WTC11 (cell line): ENCODE data around the gene PARD3B. TPM values are rescaled to one million over a fixed set of nuclear protein-coding genes. Genes with fewer than 3 reads are reported as not detected.

Source experiments
- CREM ChIP-seq: sonication (generic); formaldehyde crosslinking; IDR thresholded peaks from 2 replicates; pipeline ENCODE4 v1.8.1; 2022; ENCODE audit warnings: mild to moderate bottlenecking, missing genetic modification reagents, moderate library complexity
- ELF4 ChIP-seq: sonication (generic); formaldehyde crosslinking; IDR thresholded peaks from 2 replicates; pipeline ENCODE4 v1.8.1; 2022; ENCODE audit warnings: low read depth, mild to moderate bottlenecking, moderate library complexity, missing genetic modification reagents
- FOXP1 ChIP-seq: sonication (generic); formaldehyde crosslinking; IDR thresholded peaks from 2 replicates; pipeline ENCODE4 v1.8.0; 2022; ENCODE audit warnings: missing genetic modification reagents, mild to moderate bottlenecking, moderate library complexity, borderline replicate concordance
- JUN ChIP-seq: sonication (generic); formaldehyde crosslinking; IDR thresholded peaks from 2 replicates; pipeline ENCODE4 v1.8.0; 2023; ENCODE audit warnings: mild to moderate bottlenecking, missing genetic modification reagents
- MYBL2 ChIP-seq: sonication (generic); formaldehyde crosslinking; IDR thresholded peaks from 2 replicates; pipeline ENCODE4 v1.8.1; 2023; ENCODE audit warnings: mild to moderate bottlenecking, moderate library complexity, missing genetic modification reagents
- OVOL2 ChIP-seq: fragments of 250-450 bp; sonication (Bioruptor Pico); IDR thresholded peaks from 2 replicates; pipeline ENCODE4 v1.9.0; 2021; ENCODE audit warnings: mild to moderate bottlenecking, borderline replicate concordance
- RORB ChIP-seq: fragments of 250-450 bp; sonication (Bioruptor Pico); IDR thresholded peaks from 2 replicates; pipeline ENCODE4 v1.9.0; 2021; ENCODE audit warnings: mild to moderate bottlenecking
- SMAD3 ChIP-seq: sonication (generic); formaldehyde crosslinking; IDR thresholded peaks from 2 replicates; pipeline ENCODE4 v1.8.0; 2022; ENCODE audit warnings: missing genetic modification reagents, mild to moderate bottlenecking, borderline replicate concordance
- TCF7 ChIP-seq: sonication (generic); formaldehyde crosslinking; IDR thresholded peaks from 2 replicates; pipeline ENCODE4 v1.8.0; 2022; ENCODE audit warnings: mild to moderate bottlenecking, low read depth, missing genetic modification reagents, moderate library complexity
- TEAD1 ChIP-seq: sonication (generic); formaldehyde crosslinking; IDR thresholded peaks from 2 replicates; pipeline ENCODE4 v1.8.0; 2022; ENCODE audit warnings: mild to moderate bottlenecking, missing genetic modification reagents
- TP53 ChIP-seq: sonication (generic); formaldehyde crosslinking; IDR thresholded peaks from 2 replicates; pipeline ENCODE4 v1.8.1; 2023; ENCODE audit warnings: mild to moderate bottlenecking, missing genetic modification reagents
- ZBTB21 ChIP-seq: sonication (generic); formaldehyde crosslinking; IDR thresholded peaks from 2 replicates; pipeline ENCODE4 v1.8.1; 2023; ENCODE audit warnings: mild to moderate bottlenecking, missing genetic modification reagents, borderline replicate concordance
- ZNF138 ChIP-seq: sonication (generic); formaldehyde crosslinking; conservative IDR thresholded peaks from 2 replicates; pipeline ENCODE4 v1.8.1; 2022; ENCODE audit warnings: mild to moderate bottlenecking, moderate library complexity, missing genetic modification reagents
- ZNF263 ChIP-seq: sonication (generic); formaldehyde crosslinking; IDR thresholded peaks from 2 replicates; pipeline ENCODE4 v1.8.1; 2022; ENCODE audit warnings: low read depth, mild to moderate bottlenecking, moderate library complexity, missing genetic modification reagents
- ZNF317 ChIP-seq: sonication (generic); formaldehyde crosslinking; IDR thresholded peaks from 2 replicates; pipeline ENCODE4 v1.8.1; 2023; ENCODE audit warnings: low read depth, mild to moderate bottlenecking, moderate library complexity, missing genetic modification reagents, borderline replicate concordance
- ZNF416 ChIP-seq: fragments of 250-450 bp; sonication (Bioruptor Pico); IDR thresholded peaks from 2 replicates; pipeline ENCODE4 v1.9.0; 2021; ENCODE audit warnings: mild to moderate bottlenecking, inconsistent platforms
- total RNA-seq: library from RNA; stranded (reverse); gene quantifications from 3 replicates; pipeline ENCODE4 v1.2.3, GENCODE V29; 2021
- TF ChIP-seq, protein P1 (sequence below): sonication (generic); formaldehyde crosslinking; IDR thresholded peaks from 2 replicates; pipeline ENCODE4 v1.8.1; 2023; ENCODE audit warnings: mild to moderate bottlenecking, missing genetic modification reagents
- TF ChIP-seq, protein P2 (sequence below): sonication (generic); formaldehyde crosslinking; IDR thresholded peaks from 2 replicates; pipeline ENCODE4 v1.8.1; 2022; ENCODE audit warnings: mild to moderate bottlenecking, moderate library complexity, missing genetic modification reagents
- TF ChIP-seq, protein P3 (sequence below): sonication (generic); formaldehyde crosslinking; IDR thresholded peaks from 2 replicates; pipeline ENCODE4 v1.8.1; 2022; ENCODE audit warnings: missing genetic modification reagents, borderline replicate concordance
- TF ChIP-seq, protein P4 (sequence below): sonication (generic); formaldehyde crosslinking; IDR thresholded peaks from 2 replicates; pipeline ENCODE4 v1.8.1; 2022; ENCODE audit warnings: low read depth, mild to moderate bottlenecking, moderate library complexity, missing genetic modification reagents, borderline replicate concordance
- TF ChIP-seq, protein P5 (sequence below): fragments of 250-450 bp; sonication (Bioruptor Pico); IDR thresholded peaks from 2 replicates; pipeline ENCODE4 v1.9.0; 2021; ENCODE audit warnings: mild to moderate bottlenecking
- TF ChIP-seq, protein P6 (sequence below): sonication (generic); formaldehyde crosslinking; IDR thresholded peaks from 2 replicates; pipeline ENCODE4 v1.8.0; 2022; ENCODE audit warnings: mild to moderate bottlenecking, missing genetic modification reagents
- TF ChIP-seq, protein P7 (sequence below): sonication (generic); formaldehyde crosslinking; IDR thresholded peaks from 2 replicates; pipeline ENCODE4 v1.8.0; 2022; ENCODE audit warnings: mild to moderate bottlenecking, missing genetic modification reagents
- TF ChIP-seq, protein P8 (sequence below): sonication (generic); formaldehyde crosslinking; IDR thresholded peaks from 2 replicates; pipeline ENCODE4 v1.8.1; 2023; ENCODE audit warnings: mild to moderate bottlenecking, missing genetic modification reagents, borderline replicate concordance
- TF ChIP-seq, protein P9 (sequence below): sonication (generic); formaldehyde crosslinking; IDR thresholded peaks from 2 replicates; pipeline ENCODE4 v1.8.0; 2022; ENCODE audit warnings: mild to moderate bottlenecking, missing genetic modification reagents

The PARD3B gene
- total RNA-seq, 1 experiment from 2014 or later: 5.6 TPM

DNA sequence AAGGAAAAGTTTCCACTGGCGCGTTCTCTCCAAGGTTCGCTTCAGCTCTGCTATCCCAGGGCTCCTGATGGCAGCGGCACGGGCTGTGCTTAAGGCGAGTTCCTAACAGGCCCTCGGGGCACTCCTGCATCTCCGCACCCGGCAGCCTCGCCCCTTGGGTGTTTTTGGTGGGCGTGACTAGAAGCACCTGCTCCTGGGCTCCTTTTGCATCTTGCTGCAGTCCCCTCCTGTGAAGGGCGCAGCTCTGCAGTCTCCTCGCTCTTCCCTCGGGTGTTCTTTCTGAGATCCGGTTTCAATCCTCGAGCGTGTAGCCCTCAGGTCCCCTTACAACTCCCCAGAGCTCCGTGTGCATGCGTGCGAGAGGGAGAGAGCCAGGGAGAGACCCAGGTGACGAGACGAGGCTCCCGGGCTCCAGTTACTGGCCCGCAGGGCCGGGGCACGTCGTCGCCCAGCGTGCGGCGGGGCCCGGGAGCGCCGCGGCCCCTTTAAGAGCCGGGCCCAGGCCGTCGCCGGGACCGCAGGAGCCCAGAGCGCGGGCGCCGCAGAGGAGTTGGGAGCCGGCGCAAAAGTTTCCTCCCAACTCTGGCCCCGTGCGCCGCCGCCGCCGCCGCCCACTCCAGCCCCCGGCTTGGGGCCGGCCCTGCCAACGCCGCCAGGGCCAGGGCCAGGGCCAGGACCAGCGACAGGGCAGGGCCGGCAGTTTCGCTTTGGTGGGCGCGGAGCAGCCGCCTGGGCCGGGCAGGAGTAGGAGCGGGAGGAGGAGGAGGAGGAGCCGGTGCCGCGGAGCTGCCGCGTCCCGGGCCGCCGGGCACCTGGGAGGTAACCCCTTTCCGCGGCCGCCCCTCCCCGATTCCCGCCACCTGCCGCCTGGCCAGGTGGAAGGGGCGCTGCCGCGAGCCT, at the start of gene PARD3B (continued):
- TF ChIP-seq CREM (CRISPR knock-in tag) (0 out of 2 replicates have a peak, but pooled peaks have one; percentile 51), OVOL2 (CRISPR knock-in tag) (no peak), ELF4 (CRISPR knock-in tag) (peak; percentile 91), TEAD1 (CRISPR knock-in tag) (0 out of 2 replicates have a peak, but pooled peaks have one; percentile 19), ZNF317 (peak; percentile 10; the same call in 1 of the 2 replicates), FOXP1 (CRISPR knock-in tag) (peak; percentile 93), ZBTB21 (CRISPR knock-in tag) (0 out of 2 replicates have a peak, but pooled peaks have one; percentile 13), TP53 (CRISPR knock-in tag) (peak; percentile 48; the same call in 1 of the 2 replicates), SMAD3 (peak; percentile 30; the same call in 1 of the 2 replicates), MYBL2 (peak; percentile 69; the same call in 1 of the 2 replicates), RORB (CRISPR knock-in tag) (no peak), JUN (CRISPR knock-in tag) (no peak; the same call in 1 of the 2 replicates), ZNF263 (CRISPR knock-in tag) (peak; percentile 58; the same call in 1 of the 2 replicates), ZNF138 (peak; percentile 60; the same call in 1 of the 2 replicates), TCF7 (CRISPR knock-in tag) (peak; percentile 59; the same call in 1 of the 2 replicates), ZNF416 (no peak)
- TF ChIP-seq, protein P1, sequence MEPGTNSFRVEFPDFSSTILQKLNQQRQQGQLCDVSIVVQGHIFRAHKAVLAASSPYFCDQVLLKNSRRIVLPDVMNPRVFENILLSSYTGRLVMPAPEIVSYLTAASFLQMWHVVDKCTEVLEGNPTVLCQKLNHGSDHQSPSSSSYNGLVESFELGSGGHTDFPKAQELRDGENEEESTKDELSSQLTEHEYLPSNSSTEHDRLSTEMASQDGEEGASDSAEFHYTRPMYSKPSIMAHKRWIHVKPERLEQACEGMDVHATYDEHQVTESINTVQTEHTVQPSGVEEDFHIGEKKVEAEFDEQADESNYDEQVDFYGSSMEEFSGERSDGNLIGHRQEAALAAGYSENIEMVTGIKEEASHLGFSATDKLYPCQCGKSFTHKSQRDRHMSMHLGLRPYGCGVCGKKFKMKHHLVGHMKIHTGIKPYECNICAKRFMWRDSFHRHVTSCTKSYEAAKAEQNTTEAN (CRISPR knock-in tag): peak; percentile 59; the same call in 1 of the 2 replicates
- TF ChIP-seq, protein P2, sequence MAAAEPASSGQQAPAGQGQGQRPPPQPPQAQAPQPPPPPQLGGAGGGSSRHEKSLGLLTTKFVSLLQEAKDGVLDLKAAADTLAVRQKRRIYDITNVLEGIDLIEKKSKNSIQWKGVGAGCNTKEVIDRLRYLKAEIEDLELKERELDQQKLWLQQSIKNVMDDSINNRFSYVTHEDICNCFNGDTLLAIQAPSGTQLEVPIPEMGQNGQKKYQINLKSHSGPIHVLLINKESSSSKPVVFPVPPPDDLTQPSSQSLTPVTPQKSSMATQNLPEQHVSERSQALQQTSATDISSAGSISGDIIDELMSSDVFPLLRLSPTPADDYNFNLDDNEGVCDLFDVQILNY: peak; percentile 86
- TF ChIP-seq, protein P3, sequence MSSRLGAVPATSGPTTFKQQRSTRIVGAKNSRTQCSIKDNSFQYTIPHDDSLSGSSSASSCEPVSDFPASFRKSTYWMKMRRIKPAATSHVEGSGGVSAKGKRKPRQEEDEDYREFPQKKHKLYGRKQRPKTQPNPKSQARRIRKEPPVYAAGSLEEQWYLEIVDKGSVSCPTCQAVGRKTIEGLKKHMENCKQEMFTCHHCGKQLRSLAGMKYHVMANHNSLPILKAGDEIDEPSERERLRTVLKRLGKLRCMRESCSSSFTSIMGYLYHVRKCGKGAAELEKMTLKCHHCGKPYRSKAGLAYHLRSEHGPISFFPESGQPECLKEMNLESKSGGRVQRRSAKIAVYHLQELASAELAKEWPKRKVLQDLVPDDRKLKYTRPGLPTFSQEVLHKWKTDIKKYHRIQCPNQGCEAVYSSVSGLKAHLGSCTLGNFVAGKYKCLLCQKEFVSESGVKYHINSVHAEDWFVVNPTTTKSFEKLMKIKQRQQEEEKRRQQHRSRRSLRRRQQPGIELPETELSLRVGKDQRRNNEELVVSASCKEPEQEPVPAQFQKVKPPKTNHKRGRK (CRISPR knock-in tag): 0 out of 2 replicates have a peak, but pooled peaks have one; percentile 16
- TF ChIP-seq, protein P4, sequence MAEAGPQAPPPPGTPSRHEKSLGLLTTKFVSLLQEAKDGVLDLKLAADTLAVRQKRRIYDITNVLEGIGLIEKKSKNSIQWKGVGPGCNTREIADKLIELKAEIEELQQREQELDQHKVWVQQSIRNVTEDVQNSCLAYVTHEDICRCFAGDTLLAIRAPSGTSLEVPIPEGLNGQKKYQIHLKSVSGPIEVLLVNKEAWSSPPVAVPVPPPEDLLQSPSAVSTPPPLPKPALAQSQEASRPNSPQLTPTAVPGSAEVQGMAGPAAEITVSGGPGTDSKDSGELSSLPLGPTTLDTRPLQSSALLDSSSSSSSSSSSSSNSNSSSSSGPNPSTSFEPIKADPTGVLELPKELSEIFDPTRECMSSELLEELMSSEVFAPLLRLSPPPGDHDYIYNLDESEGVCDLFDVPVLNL: peak; percentile 62; the same call in 1 of the 2 replicates
- TF ChIP-seq, protein P5, sequence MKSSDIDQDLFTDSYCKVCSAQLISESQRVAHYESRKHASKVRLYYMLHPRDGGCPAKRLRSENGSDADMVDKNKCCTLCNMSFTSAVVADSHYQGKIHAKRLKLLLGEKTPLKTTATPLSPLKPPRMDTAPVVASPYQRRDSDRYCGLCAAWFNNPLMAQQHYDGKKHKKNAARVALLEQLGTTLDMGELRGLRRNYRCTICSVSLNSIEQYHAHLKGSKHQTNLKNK (CRISPR knock-in tag): no peak
- TF ChIP-seq, protein P6, sequence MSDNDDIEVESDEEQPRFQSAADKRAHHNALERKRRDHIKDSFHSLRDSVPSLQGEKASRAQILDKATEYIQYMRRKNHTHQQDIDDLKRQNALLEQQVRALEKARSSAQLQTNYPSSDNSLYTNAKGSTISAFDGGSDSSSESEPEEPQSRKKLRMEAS (CRISPR knock-in tag): peak; percentile 94
- TF ChIP-seq, protein P7, sequence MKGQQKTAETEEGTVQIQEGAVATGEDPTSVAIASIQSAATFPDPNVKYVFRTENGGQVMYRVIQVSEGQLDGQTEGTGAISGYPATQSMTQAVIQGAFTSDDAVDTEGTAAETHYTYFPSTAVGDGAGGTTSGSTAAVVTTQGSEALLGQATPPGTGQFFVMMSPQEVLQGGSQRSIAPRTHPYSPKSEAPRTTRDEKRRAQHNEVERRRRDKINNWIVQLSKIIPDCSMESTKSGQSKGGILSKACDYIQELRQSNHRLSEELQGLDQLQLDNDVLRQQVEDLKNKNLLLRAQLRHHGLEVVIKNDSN (CRISPR knock-in tag): peak; percentile 63; the same call in 1 of the 2 replicates
- TF ChIP-seq, protein P8, sequence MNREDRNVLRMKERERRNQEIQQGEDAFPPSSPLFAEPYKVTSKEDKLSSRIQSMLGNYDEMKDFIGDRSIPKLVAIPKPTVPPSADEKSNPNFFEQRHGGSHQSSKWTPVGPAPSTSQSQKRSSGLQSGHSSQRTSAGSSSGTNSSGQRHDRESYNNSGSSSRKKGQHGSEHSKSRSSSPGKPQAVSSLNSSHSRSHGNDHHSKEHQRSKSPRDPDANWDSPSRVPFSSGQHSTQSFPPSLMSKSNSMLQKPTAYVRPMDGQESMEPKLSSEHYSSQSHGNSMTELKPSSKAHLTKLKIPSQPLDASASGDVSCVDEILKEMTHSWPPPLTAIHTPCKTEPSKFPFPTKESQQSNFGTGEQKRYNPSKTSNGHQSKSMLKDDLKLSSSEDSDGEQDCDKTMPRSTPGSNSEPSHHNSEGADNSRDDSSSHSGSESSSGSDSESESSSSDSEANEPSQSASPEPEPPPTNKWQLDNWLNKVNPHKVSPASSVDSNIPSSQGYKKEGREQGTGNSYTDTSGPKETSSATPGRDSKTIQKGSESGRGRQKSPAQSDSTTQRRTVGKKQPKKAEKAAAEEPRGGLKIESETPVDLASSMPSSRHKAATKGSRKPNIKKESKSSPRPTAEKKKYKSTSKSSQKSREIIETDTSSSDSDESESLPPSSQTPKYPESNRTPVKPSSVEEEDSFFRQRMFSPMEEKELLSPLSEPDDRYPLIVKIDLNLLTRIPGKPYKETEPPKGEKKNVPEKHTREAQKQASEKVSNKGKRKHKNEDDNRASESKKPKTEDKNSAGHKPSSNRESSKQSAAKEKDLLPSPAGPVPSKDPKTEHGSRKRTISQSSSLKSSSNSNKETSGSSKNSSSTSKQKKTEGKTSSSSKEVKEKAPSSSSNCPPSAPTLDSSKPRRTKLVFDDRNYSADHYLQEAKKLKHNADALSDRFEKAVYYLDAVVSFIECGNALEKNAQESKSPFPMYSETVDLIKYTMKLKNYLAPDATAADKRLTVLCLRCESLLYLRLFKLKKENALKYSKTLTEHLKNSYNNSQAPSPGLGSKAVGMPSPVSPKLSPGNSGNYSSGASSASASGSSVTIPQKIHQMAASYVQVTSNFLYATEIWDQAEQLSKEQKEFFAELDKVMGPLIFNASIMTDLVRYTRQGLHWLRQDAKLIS (CRISPR knock-in tag): peak; percentile 91; the same call in 1 of the 2 replicates
- TF ChIP-seq, protein P9, sequence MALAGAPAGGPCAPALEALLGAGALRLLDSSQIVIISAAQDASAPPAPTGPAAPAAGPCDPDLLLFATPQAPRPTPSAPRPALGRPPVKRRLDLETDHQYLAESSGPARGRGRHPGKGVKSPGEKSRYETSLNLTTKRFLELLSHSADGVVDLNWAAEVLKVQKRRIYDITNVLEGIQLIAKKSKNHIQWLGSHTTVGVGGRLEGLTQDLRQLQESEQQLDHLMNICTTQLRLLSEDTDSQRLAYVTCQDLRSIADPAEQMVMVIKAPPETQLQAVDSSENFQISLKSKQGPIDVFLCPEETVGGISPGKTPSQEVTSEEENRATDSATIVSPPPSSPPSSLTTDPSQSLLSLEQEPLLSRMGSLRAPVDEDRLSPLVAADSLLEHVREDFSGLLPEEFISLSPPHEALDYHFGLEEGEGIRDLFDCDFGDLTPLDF: peak; percentile 63; the same call in 1 of the 2 replicates
